Thyroid gland (tissue), 4 donors: ENCODE data around the gene CACUL1. TPM values are rescaled to one million over a fixed set of nuclear protein-coding genes. Genes with fewer than 3 reads are reported as not detected.
"Not testable (repeated sequence)": the region's sequence is repeated elsewhere in the genome, so short reads cannot be mapped to it uniquely, and the experiment has no call there.

Source experiments
- DNase-seq, 2 donors: peaks; one replicate each; pipeline ENCODE4 v3.0.0-alpha.2; 2019
- H3K27ac ChIP-seq, 3 donors: fragments of 200-600 bp; sonication (generic); 1 replicate in 2 of 3; 2 replicates in 1 of 3; pipeline ENCODE4 v1.5.1; 2016 to 2019; ENCODE audit warnings: mild to moderate bottlenecking in 1 of 3, moderate library complexity in 1 of 3
- H3K27me3 ChIP-seq: fragments of 200-600 bp; sonication (generic); one replicate; pipeline ENCODE4 v1.5.1; 2019
- H3K36me3 ChIP-seq, 2 donors: fragments of 200-600 bp; sonication (generic); one replicate each; pipeline ENCODE4 v1.5.1; 2016 to 2019
- H3K4me1 ChIP-seq, 2 donors: fragments of 200-600 bp; sonication (generic); one replicate each; pipeline ENCODE4 v1.5.1; 2017 to 2019
- H3K4me3 ChIP-seq, 3 donors: fragments of 200-600 bp; sonication (generic); replicated peaks in 1 of 3; 1 replicate in 2 of 3; 2 replicates in 1 of 3; pipeline ENCODE4 v1.5.1; 2016; ENCODE audit warnings: mild to moderate bottlenecking in 1 of 3
- H3K9me3 ChIP-seq: fragments of 200-600 bp; sonication (generic); one replicate; pipeline ENCODE4 v1.5.1; 2017
- POLR2A ChIP-seq, 2 donors: fragments of 450-650 bp; IDR thresholded peaks; one replicate each; pipeline ENCODE4 v1.6.1; 2017; ENCODE audit warnings: antibody characterized with exemption in 2 of 2, mild to moderate bottlenecking in 2 of 2, moderate library complexity in 1 of 2
- WGBS, 2 donors: methylation state at CpG; one replicate each; pipeline ENCODE4 v1.1.5; 2017; 5-methylcytosine and 5-hydroxymethylcytosine counted together
- intact Hi-C: fragments of 100-400 bp; cut with DNase I; formaldehyde crosslinking; loops from one replicate; pipeline ENCODE4 v1.15.1; 2023
- total RNA-seq, 4 donors: library from RNA; depleted of rRNA; stranded (reverse); fragments of >200 nt; gene quantifications; one replicate each; pipeline ENCODE4 v1.2.3, GENCODE V29; 2016
- TF ChIP-seq, protein P1 (sequence below), 6 experiments: fragments of 200-600 bp in 3 of 6; fragments of 450-650 bp in 3 of 6; sonication (generic) in 3 of 6; IDR thresholded peaks; one replicate each; pipeline ENCODE4 v1.5.1; 2016 to 2019; ENCODE audit warnings: antibody characterized with exemption in 6 of 6, mild to moderate bottlenecking in 2 of 6, inconsistent platforms in 1 of 6, moderate library complexity in 1 of 6

The CACUL1 gene
- total RNA-seq, 4 donors from 2014 or later, result 23.0 to 36.8 (median 31.5) TPM

DNA sequence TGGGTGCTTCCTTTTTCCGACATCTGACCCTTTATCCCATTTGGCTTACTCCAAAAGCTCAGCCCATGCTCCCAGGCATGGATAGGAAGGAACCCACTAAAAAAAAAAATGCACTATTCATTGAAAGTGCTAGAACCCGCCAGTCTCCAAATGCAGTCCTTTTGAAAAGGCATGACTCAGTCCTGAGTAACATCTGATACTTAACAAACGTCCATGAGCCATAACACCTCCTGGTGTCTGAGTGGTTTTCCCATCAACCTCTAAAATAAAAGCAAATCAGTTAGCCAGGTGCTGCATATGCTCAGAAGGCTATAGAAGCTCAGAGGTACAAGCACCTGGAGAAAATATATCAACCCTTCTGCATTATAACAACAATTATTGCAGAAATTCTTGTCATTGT lies 45.0 kb upstream of the CACUL1 start:
- TF ChIP-seq POLR2A (IDR thresholded peaks at IDR 0.05), result no peak
- TF ChIP-seq, protein P1, sequence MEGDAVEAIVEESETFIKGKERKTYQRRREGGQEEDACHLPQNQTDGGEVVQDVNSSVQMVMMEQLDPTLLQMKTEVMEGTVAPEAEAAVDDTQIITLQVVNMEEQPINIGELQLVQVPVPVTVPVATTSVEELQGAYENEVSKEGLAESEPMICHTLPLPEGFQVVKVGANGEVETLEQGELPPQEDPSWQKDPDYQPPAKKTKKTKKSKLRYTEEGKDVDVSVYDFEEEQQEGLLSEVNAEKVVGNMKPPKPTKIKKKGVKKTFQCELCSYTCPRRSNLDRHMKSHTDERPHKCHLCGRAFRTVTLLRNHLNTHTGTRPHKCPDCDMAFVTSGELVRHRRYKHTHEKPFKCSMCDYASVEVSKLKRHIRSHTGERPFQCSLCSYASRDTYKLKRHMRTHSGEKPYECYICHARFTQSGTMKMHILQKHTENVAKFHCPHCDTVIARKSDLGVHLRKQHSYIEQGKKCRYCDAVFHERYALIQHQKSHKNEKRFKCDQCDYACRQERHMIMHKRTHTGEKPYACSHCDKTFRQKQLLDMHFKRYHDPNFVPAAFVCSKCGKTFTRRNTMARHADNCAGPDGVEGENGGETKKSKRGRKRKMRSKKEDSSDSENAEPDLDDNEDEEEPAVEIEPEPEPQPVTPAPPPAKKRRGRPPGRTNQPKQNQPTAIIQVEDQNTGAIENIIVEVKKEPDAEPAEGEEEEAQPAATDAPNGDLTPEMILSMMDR (IDR thresholded peaks at IDR 0.05), result no peak
- Histone ChIP-seq H3K27me3 (no peaks in the 10 kb centered on the region), H3K9me3 (no peaks in the 10 kb centered on the region), H3K27ac (no peak overlapping the region), H3K4me1 (no peaks in the 10 kb centered on the region), H3K4me3 (no peak overlapping the region), H3K36me3 (no peaks in the 10 kb centered on the region)
- WGBS, 2 donors, result 62 to 69% methylated on average over 3 of the region's 3 CpGs
- intact Hi-C loops, result loop anchor here (10.0 kb wide), 1 partner anchor 235 kb away; no protein-coding TSS in a partner anchor
- no peak for DNase-seq

GRCh38 chr10:118798231-118798662 lies 43.5 kb upstream of the CACUL1 start:
- Histone ChIP-seq H3K36me3 (no peaks in the 10 kb centered on the region), H3K27me3 (no peaks in the 10 kb centered on the region), H3K4me3 (no peak overlapping the region), H3K27ac (no peak overlapping the region), H3K9me3 (no peaks in the 10 kb centered on the region), H3K4me1 (no peaks in the 10 kb centered on the region)
- intact Hi-C loops, result no loop called here
- WGBS, 2 donors, result 62 to 63% methylated on average over 3 of the region's 3 CpGs
- DNase-seq, result no peak
- TF ChIP-seq, protein P1 (IDR thresholded peaks at IDR 0.05), result no peak
- no peak for TF ChIP-seq POLR2A (IDR thresholded peaks at IDR 0.05)

- H3K36me3 ChIP-seq, H3K9me3 ChIP-seq, H3K4me3 ChIP-seq, H3K4me1 ChIP-seq, DNase-seq, H3K27me3 ChIP-seq, H3K27ac ChIP-seq, intact Hi-C loops: not testable (repeated sequence)
- WGBS, 2 donors, result 90 to 98% methylated on average over 7 of the region's 7 CpGs
Observed at GRCh38 chr10:118794971-118795370, 40.2 kb upstream of the CACUL1 start.

GRCh38 chr10:118793545-118793944 lies 38.8 kb upstream of the CACUL1 start:
- Histone ChIP-seq H3K4me1 (no peaks in the 10 kb centered on the region), H3K27me3 (no peaks in the 10 kb centered on the region), H3K27ac (no peak overlapping the region), H3K36me3 (no peaks in the 10 kb centered on the region), H3K9me3 (no peaks in the 10 kb centered on the region), H3K4me3 (no peak overlapping the region)
- WGBS, 2 donors, result 85 to 92% methylated on average over 6 of the region's 6 CpGs
- intact Hi-C loops, result no loop called here
- no peak for DNase-seq
- TF ChIP-seq, protein P1 (IDR thresholded peaks at IDR 0.05), result no peak
- no peak for TF ChIP-seq POLR2A (IDR thresholded peaks at IDR 0.05)

DNA sequence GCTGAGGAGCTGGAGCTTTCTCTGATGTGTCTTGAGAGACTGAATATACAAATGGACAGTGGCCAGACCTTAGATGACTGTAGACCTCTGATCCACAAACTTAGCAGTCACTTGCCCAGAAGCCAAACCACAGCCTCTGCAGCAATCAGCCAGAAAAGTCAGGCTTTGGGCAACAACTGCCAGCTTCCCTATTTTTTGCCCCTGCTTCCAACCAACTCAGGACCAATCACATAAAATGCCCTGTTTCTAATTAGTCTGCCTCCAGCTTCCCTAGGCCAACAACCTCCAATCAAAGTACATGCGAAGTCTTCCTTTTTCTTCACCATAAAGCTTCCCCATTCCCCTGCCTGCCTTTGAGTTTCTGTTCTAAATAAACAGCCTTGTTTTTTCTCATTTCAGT lies 37.8 kb upstream of the CACUL1 start:
- Histone ChIP-seq H3K4me3 (no peak overlapping the region), H3K27ac (no peak overlapping the region), H3K4me1 (no peaks in the 10 kb centered on the region), H3K9me3 (no peaks in the 10 kb centered on the region), H3K27me3 (no peaks in the 10 kb centered on the region), H3K36me3 (no peaks in the 10 kb centered on the region)
- intact Hi-C loops, result no loop called here
- no peak for TF ChIP-seq POLR2A (IDR thresholded peaks at IDR 0.05)
- TF ChIP-seq, protein P1 (IDR thresholded peaks at IDR 0.05), result no peak
- DNase-seq, result no peak
- WGBS, 2 donors, result 78 to 90% methylated on average over 1 of the region's 1 CpG

DNA sequence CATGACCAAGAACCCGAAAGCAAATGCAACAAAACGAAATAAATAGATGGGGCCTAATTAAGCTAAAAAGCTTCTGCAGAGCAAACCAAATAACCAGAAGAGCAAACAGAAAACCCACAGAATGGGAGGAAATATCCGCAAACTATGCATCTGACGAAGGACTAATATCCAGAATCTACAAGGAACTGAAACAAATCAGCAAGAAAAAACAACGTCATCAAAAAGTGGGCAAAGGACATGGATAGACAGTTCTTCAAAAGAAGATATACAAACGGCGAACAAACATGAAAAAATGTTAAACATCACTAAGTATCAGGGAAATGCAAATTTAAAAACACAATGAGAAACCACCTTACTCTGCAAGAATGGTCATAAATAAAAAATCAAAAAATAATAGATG lies 35.3 kb upstream of the CACUL1 start:
- Histone ChIP-seq H3K9me3 (no peaks in the 10 kb centered on the region), H3K4me3 (no peak overlapping the region), H3K36me3 (no peaks in the 10 kb centered on the region), H3K27ac (no peak overlapping the region), H3K27me3 (no peaks in the 10 kb centered on the region), H3K4me1 (no peaks in the 10 kb centered on the region)
- DNase-seq, result no peak
- intact Hi-C loops, result no loop called here
- TF ChIP-seq, protein P1 (IDR thresholded peaks at IDR 0.05), result no peak
- TF ChIP-seq POLR2A (IDR thresholded peaks at IDR 0.05), result no peak
- 92% methylated on average over 7 of the region's 7 CpGs for WGBS, 2 donors
